K562 (cell line): ENCODE results near the gene GAPDHS. TPM values are rescaled to one million over a fixed set of nuclear protein-coding genes. Genes with fewer than 3 reads are reported as not detected.

Experiments used
- ATAC-seq: fragments of 200-7000 bp; cut with Tn5 transposase; 3 replicates; pipeline ENCODE4 v1.9.1; 2020; ENCODE audit warnings: moderate library complexity
- BruUV-seq: library from RNA; stranded (reverse); fragments of 400-500 nt; replicated peaks from 2 replicates; lab custom pipeline; 2021; lab: Mats Ljungman, UMichigan
- CTCF ChIA-PET: fragments of 300-600 bp; formaldehyde crosslinking; extraction: SDS; loops from one replicate; lab custom pipeline; 2021; ENCODE audit warnings: low intra/inter-chr PET ratio; lab: Yijun Ruan, JAX
- POLR2A ChIA-PET: fragments of 300-600, 350-650 bp; sonication (Branson Sonifier 250); formaldehyde crosslinking; extraction: SDS; loops from one replicate; lab custom pipeline; 2021; ENCODE audit warnings: antibody characterized with exemption, inconsistent platforms; lab: Yijun Ruan, JAX
- DNase-seq, 4 experiments: peaks; one replicate each; pipeline versions ENCODE4 v3.0.0 to v3.0.0-alpha.2; 2011 to 2018; ENCODE audit warnings: low spot score in 3 of 4, mixed read lengths in 3 of 4; ENCODE audit errors: extremely low read depth in 1 of 4
- FAIRE-seq: peaks from 2 replicates; lab custom pipeline; 2011; peaks lifted over from hg19 to GRCh38; lab: Jason Lieb, UNC
- H2AFZ ChIP-seq: 2 replicates; pipeline ENCODE4 v1.6.0; 2011; ENCODE audit warnings: low read depth, low read length, control low read depth, inconsistent platforms
- H3K27ac ChIP-seq: fragments of 200-600 bp; 3 replicates; pipeline ENCODE4 v1.8.0; 2011; ENCODE audit warnings: low read depth, mild to moderate bottlenecking, control low read depth, inconsistent platforms, low read length, moderate library complexity, mixed read lengths; ENCODE audit errors: extremely low read depth
- H3K27me3 ChIP-seq, 2 experiments: fragments of 300-600 bp in 1 of 2; 2 replicates in 1 of 2; 3 replicates in 1 of 2; pipeline versions ENCODE4 v1.6.0 to v1.8.0; 2011; ENCODE audit warnings: inconsistent platforms in 2 of 2, low read length in 2 of 2, mild to moderate bottlenecking in 1 of 2, mixed read lengths in 1 of 2, moderate library complexity in 1 of 2; ENCODE audit not compliant: control insufficient read depth in 2 of 2, insufficient read depth in 2 of 2
- H3K36me3 ChIP-seq: fragments of 300-600 bp; 3 replicates; pipeline ENCODE4 v1.8.0; 2011; ENCODE audit warnings: mild to moderate bottlenecking, low read length, inconsistent platforms; ENCODE audit not compliant: control insufficient read depth, insufficient read depth
- H3K4me1 ChIP-seq, 2 experiments: fragments of 200-600 bp in 1 of 2; replicated peaks in 1 of 2; 2 replicates in 1 of 2; 3 replicates in 1 of 2; pipeline versions ENCODE4 v1.5.1 to v1.8.0; 2011; ENCODE audit warnings: inconsistent platforms in 2 of 2, low read length in 2 of 2, mild to moderate bottlenecking in 1 of 2, mixed read lengths in 1 of 2, moderate library complexity in 1 of 2; ENCODE audit not compliant: control insufficient read depth in 2 of 2, insufficient read depth in 2 of 2
- H3K4me2 ChIP-seq: 2 replicates; pipeline ENCODE4 v1.6.1; 2011; ENCODE audit warnings: low read length, control low read depth, inconsistent platforms, mixed read lengths; ENCODE audit not compliant: insufficient read depth
- H3K4me3 ChIP-seq: fragments of 200-600 bp; sonication (generic), shearing (Covaris generic); 2 replicates; pipeline ENCODE4 v1.5.1; 2016; ENCODE audit warnings: control low read depth, inconsistent platforms
- H3K79me2 ChIP-seq: fragments of 200-600 bp; 3 replicates; pipeline ENCODE4 v1.8.0; 2011; ENCODE audit warnings: low read length, inconsistent platforms; ENCODE audit not compliant: control insufficient read depth, insufficient read depth
- H3K9ac ChIP-seq, 2 experiments: 2 replicates each; pipeline versions ENCODE4 v1.6.0 to v1.6.1; 2011; ENCODE audit warnings: low read depth in 2 of 2, low read length in 2 of 2, control low read depth in 1 of 2, inconsistent platforms in 1 of 2, mild to moderate bottlenecking in 1 of 2, mixed read lengths in 1 of 2; ENCODE audit not compliant: insufficient read depth in 1 of 2
- H3K9me1 ChIP-seq: one replicate; pipeline ENCODE4 v1.6.0; 2011; ENCODE audit warnings: inconsistent platforms, mild to moderate bottlenecking, low read length, moderate library complexity; ENCODE audit not compliant: control insufficient read depth, insufficient read depth
- H3K9me3 ChIP-seq: replicated peaks from 2 replicates; pipeline ENCODE4 v1.5.1; 2011; ENCODE audit warnings: low read depth, low read length, inconsistent platforms; ENCODE audit not compliant: control insufficient read depth, insufficient read depth
- H4K20me1 ChIP-seq: replicated peaks from 2 replicates; pipeline ENCODE4 v1.6.1; 2011; ENCODE audit warnings: low read length, inconsistent platforms, mixed read lengths; ENCODE audit not compliant: control insufficient read depth, insufficient read depth
- BHLHE40 ChIP-seq: IDR thresholded peaks from 2 replicates; pipeline ENCODE4 v1.6.1; 2011; ENCODE audit warnings: low read length, improper control_type of control experiment
- DDX20 ChIP-seq: fragments of 450-650 bp; IDR thresholded peaks from 2 replicates; pipeline ENCODE4 v1.6.1; 2016; ENCODE audit warnings: missing genetic modification characterization, low read depth, mild to moderate bottlenecking, missing compliant biosample characterization, moderate library complexity
- JUND ChIP-seq, 2 experiments: IDR thresholded peaks; 2 replicates in 1 of 2; 3 replicates in 1 of 2; pipeline ENCODE4 v1.6.1; 2011; ENCODE audit warnings: borderline replicate concordance in 2 of 2, low read depth in 2 of 2, low read length in 2 of 2, improper control_type of control experiment in 1 of 2, missing biosample characterization in 1 of 2, missing genetic modification characterization in 1 of 2, missing genetic modification reagents in 1 of 2
- MTA2 ChIP-seq: fragments of 450-650 bp; IDR thresholded peaks from 2 replicates; pipeline ENCODE4 v1.6.1; 2016; ENCODE audit warnings: low read depth
- NBN ChIP-seq: fragments of 450-650 bp; IDR thresholded peaks from 2 replicates; pipeline ENCODE4 v1.6.1; 2016; ENCODE audit warnings: low read depth, mild to moderate bottlenecking
- SMAD2 ChIP-seq: fragments of 150-350 bp; IDR thresholded peaks from 2 replicates; pipeline ENCODE4 v1.6.1; 2014; ENCODE audit warnings: low read depth, mild to moderate bottlenecking, low read length
- SMC3 ChIP-seq: conservative IDR thresholded peaks from 2 replicates; pipeline ENCODE4 v1.6.1; 2011; ENCODE audit warnings: low read depth, low read length, improper control_type of control experiment; ENCODE audit not compliant: insufficient read depth
- ZKSCAN3 ChIP-seq: fragments of 250-450 bp; sonication (Bioruptor Pico); IDR thresholded peaks from 2 replicates; pipeline ENCODE4 v1.4.0; 2020
- ZNF263 ChIP-seq: sonication (generic); formaldehyde crosslinking; IDR thresholded peaks from 2 replicates; pipeline ENCODE4 v1.8.0; 2022; ENCODE audit warnings: mild to moderate bottlenecking, missing genetic modification reagents, borderline replicate concordance
- WGBS: fragments of 100-300 bp; shearing (Covaris generic); methylation state at CpG from one replicate; pipeline ENCODE4 v1.1.6; 2016; ENCODE audit warnings: low coverage, mixed read lengths; ENCODE audit not compliant: insufficient coverage; ENCODE audit errors: missing lambda C conversion rate; 5-methylcytosine and 5-hydroxymethylcytosine counted together
- in situ Hi-C: fragments of 300-500 bp; cut with MboI; formaldehyde crosslinking; loops from 4 replicates; pipeline ENCODE4 v1.15.0; 2018; ENCODE audit warnings: inconsistent platforms, mixed read lengths
- intact Hi-C: fragments of 100-400 bp; cut with micrococcal nuclease; formaldehyde crosslinking; loops from 2 replicates; pipeline ENCODE4 v1.14.2; 2022
- polyA plus RNA-seq, 8 experiments: library from polyadenylated mRNA; depleted of rRNA in 4 of 8; stranded (reverse) in 5 of 8; unstranded in 3 of 8; fragments of >200 nt; fragmentation: Nextera tagmentation in 2 of 8; fragmentation: Illumina TruSeq in 1 of 8; extraction: Ambion mirVana in 2 of 8; extraction: Trizol in 1 of 8; gene quantifications; 2 replicates each; pipeline versions ENCODE4 v1.2.1 to v1.2.3, GENCODE V29; 2011 to 2014; ENCODE audit warnings: inconsistent platforms in 1 of 8, missing spikeins in 1 of 8
- total RNA-seq, 7 experiments: library from RNA; depleted of rRNA in 6 of 7; stranded (reverse); fragments of >200 nt in 6 of 7; fragmentation: Illumina TruSeq in 2 of 7; extraction: Trizol in 2 of 7; gene quantifications; 2 replicates each; pipeline versions ENCODE4 v1.2.1 to v1.2.3, GENCODE V29; 2011 to 2021; ENCODE audit warnings: low replicate concordance in 1 of 7
- TF ChIP-seq, protein P1 (sequence below), 3 experiments: IDR thresholded peaks in 2 of 3; conservative IDR thresholded peaks in 1 of 3; 2 replicates each; pipeline ENCODE4 v1.5.1; 2011 to 2012; ENCODE audit warnings: low read length in 3 of 3, mild to moderate bottlenecking in 3 of 3, control low read depth in 2 of 3, improper control_type of control experiment in 1 of 3, inconsistent platforms in 1 of 3, low read depth in 1 of 3, mixed read lengths in 1 of 3, moderate library complexity in 1 of 3; ENCODE audit not compliant: insufficient read depth in 2 of 3
- TF ChIP-seq, protein P2 (sequence below): IDR thresholded peaks from 2 replicates; pipeline ENCODE4 v1.6.1; 2011; ENCODE audit warnings: borderline replicate concordance, low read depth, mild to moderate bottlenecking, moderate library complexity, low read length; ENCODE audit not compliant: insufficient read depth, poor library complexity, severe bottlenecking

Gene GAPDHS
- total and polyA plus RNA-seq, 9 of the 15 experiments (the other 6 are each of a cell fraction or from before 2014, with no cell fraction given) = 0.08 to 0.12 TPM; not detected in 7

DNA sequence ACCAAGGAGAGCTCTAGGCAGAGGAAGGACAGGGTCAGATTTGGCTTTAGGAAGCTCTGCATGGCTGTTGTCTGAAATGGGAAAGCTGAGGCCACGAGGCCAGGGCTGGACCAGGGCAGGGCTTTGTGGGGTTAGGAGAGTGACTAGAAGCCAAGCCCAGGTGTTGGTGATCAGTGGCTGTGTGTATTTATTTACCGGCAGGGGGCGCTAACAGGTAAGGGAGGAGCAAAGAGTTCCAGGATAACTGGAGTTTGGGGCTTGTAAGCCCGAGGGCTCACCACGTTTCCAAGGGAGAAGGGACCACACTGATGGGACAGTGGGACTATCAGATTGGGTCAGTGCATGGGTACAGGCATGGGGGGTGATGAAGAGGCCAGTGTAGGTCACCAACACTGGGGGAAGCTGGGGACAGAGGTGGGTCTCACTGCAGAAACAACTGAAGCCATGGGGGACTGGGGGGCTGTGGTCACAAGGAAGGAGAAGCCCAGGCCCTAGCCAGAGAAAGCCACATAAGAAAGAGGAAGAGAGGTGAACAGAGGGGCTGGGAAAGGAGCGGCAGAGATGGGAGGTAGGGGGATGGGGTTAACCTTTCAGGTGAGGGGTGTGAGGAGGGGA is 16.0 kb downstream of the GAPDHS start:
- in situ Hi-C loops (no loop called here), intact Hi-C loops (no loop called here)
- Histone ChIP-seq H3K4me1 (peaks cover 14 to 50% of the 10 kb centered on the region in 2 experiments; a peak in 4 of 5 replicates), H4K20me1 (peaks cover 9% of the 10 kb centered on the region), H3K27ac (no peak overlapping the region), H3K9me3 (no peaks in the 10 kb centered on the region; the same call in 1 of the 2 replicates), H3K79me2 (peaks cover 26% of the 10 kb centered on the region), H3K36me3 (peaks cover 32% of the 10 kb centered on the region; the same call in 2 of the 3 replicates), H3K4me3 (no peak overlapping the region), H3K27me3 (no peaks in the 10 kb centered on the region; a peak in 2 of 5 replicates), H2AFZ (no peak overlapping the region), H3K9me1 (peaks cover 6% of the 10 kb centered on the region), H3K4me2 (no peak overlapping the region), H3K9ac (no peak overlapping the region)
- WGBS = 2% methylated on average over 5 of the region's 6 CpGs
- ATAC-seq (peak; percentile 60), FAIRE-seq (peak; percentile 96), DNase-seq (peak; percentile 65 to 84 (median 74))
- ChIA-PET CTCF (interaction anchor here (0.6 to 3.6 kb wide), 4 partner anchors 52 to 381 kb away, joined by 3 to 25 read pairs (median 5); partner anchors contain the start of gene KMT2B), POLR2A (no interaction called here)
- no TSS peak for BruUV-seq
- TF ChIP-seq SMAD2 = no peak
- no peak for TF ChIP-seq NBN
- TF ChIP-seq DDX20 (tag) = no peak
- TF ChIP-seq, protein P1, sequence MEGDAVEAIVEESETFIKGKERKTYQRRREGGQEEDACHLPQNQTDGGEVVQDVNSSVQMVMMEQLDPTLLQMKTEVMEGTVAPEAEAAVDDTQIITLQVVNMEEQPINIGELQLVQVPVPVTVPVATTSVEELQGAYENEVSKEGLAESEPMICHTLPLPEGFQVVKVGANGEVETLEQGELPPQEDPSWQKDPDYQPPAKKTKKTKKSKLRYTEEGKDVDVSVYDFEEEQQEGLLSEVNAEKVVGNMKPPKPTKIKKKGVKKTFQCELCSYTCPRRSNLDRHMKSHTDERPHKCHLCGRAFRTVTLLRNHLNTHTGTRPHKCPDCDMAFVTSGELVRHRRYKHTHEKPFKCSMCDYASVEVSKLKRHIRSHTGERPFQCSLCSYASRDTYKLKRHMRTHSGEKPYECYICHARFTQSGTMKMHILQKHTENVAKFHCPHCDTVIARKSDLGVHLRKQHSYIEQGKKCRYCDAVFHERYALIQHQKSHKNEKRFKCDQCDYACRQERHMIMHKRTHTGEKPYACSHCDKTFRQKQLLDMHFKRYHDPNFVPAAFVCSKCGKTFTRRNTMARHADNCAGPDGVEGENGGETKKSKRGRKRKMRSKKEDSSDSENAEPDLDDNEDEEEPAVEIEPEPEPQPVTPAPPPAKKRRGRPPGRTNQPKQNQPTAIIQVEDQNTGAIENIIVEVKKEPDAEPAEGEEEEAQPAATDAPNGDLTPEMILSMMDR (IDR thresholded peaks at IDR 0.05 in 2 of 3, conservative IDR thresholded peaks at IDR 0.05 in 1 of 3; ENCODE audit: insufficient read depth in 2 of 3, low read depth in 1 of 3, low read length in 3 of 3) = peak; percentile 80 to 88 (median 82)
- TF ChIP-seq ZKSCAN3 (CRISPR knock-in tag) = no peak
- peak; percentile 64; the same call in 1 of the 2 replicates for TF ChIP-seq ZNF263 (CRISPR knock-in tag)
- 0 out of 2 replicates have a peak, but pooled peaks have one; percentile 17 for TF ChIP-seq JUND (IDR thresholded peaks at IDR 0.05; ENCODE audit: borderline replicate concordance, low read depth, low read length)
- TF ChIP-seq JUND (tag; IDR thresholded peaks at IDR 0.05; ENCODE audit: borderline replicate concordance, low read depth, low read length) = no peak
- TF ChIP-seq, protein P2, sequence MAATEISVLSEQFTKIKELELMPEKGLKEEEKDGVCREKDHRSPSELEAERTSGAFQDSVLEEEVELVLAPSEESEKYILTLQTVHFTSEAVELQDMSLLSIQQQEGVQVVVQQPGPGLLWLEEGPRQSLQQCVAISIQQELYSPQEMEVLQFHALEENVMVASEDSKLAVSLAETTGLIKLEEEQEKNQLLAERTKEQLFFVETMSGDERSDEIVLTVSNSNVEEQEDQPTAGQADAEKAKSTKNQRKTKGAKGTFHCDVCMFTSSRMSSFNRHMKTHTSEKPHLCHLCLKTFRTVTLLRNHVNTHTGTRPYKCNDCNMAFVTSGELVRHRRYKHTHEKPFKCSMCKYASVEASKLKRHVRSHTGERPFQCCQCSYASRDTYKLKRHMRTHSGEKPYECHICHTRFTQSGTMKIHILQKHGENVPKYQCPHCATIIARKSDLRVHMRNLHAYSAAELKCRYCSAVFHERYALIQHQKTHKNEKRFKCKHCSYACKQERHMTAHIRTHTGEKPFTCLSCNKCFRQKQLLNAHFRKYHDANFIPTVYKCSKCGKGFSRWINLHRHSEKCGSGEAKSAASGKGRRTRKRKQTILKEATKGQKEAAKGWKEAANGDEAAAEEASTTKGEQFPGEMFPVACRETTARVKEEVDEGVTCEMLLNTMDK = peak; percentile 44
- no peak for TF ChIP-seq MTA2
- peak; percentile 64; the same call in 1 of the 2 replicates for TF ChIP-seq SMC3
- no peak for TF ChIP-seq BHLHE40
